ENCODE data around the gene RPS6KA2. TPM values are rescaled to one million over a fixed set of nuclear protein-coding genes. Genes with fewer than 3 reads are reported as not detected.

The RPS6KA2 gene
- total and polyA plus RNA-seq, 2 experiments from 2014 or later = 12.5 to 25.3 TPM

DNA sequence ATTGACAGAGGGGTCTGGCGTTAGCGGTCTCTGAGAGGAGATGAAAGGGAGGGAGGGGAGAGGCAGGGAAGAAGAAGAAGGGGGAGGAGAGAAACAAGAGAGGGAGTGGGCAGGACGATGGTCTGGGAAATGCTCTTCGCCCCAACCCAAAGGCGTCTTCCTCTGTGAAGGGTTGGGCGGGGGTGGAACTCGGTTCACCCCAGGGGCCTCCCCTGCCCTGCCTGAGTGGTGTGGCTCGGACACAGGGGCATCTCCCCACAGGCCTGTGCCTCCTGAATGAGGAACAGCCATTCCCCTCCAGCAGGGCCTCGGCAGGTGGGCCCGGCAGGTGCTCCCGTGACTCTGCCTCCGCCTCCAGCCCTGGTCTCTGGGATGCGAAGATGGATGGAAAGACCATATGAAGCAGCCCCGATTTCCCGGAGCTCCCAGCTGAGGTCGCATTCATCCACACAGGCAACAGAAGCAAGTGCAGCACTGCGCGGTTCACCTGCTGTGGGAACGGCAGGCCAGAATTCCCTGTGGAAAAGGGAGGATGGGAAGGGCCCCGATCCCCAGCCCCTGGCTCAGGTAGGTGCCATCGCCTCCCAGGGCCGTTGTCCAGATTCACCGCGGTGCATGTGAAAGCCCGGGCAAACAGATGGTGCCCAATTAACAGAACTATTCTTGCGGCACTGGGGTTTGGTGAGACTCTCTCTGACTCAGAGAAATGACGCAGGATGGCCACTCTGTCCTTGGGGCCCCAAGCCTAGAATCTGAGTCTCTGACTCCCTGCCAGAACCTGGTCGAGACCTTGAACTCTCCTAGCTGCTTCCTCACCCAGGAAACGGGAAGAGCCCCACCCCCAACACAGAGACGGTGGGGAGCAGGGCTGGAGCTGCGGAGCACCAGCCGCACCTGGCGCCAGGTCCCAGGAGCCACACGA is 29.4 kb upstream of the RPS6KA2 start (continued):
- TF ChIP-seq, protein P1, sequence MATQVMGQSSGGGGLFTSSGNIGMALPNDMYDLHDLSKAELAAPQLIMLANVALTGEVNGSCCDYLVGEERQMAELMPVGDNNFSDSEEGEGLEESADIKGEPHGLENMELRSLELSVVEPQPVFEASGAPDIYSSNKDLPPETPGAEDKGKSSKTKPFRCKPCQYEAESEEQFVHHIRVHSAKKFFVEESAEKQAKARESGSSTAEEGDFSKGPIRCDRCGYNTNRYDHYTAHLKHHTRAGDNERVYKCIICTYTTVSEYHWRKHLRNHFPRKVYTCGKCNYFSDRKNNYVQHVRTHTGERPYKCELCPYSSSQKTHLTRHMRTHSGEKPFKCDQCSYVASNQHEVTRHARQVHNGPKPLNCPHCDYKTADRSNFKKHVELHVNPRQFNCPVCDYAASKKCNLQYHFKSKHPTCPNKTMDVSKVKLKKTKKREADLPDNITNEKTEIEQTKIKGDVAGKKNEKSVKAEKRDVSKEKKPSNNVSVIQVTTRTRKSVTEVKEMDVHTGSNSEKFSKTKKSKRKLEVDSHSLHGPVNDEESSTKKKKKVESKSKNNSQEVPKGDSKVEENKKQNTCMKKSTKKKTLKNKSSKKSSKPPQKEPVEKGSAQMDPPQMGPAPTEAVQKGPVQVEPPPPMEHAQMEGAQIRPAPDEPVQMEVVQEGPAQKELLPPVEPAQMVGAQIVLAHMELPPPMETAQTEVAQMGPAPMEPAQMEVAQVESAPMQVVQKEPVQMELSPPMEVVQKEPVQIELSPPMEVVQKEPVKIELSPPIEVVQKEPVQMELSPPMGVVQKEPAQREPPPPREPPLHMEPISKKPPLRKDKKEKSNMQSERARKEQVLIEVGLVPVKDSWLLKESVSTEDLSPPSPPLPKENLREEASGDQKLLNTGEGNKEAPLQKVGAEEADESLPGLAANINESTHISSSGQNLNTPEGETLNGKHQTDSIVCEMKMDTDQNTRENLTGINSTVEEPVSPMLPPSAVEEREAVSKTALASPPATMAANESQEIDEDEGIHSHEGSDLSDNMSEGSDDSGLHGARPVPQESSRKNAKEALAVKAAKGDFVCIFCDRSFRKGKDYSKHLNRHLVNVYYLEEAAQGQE (IDR thresholded peaks at IDR 0.05; ENCODE audit: unreplicated experiment) = no peak

DNA sequence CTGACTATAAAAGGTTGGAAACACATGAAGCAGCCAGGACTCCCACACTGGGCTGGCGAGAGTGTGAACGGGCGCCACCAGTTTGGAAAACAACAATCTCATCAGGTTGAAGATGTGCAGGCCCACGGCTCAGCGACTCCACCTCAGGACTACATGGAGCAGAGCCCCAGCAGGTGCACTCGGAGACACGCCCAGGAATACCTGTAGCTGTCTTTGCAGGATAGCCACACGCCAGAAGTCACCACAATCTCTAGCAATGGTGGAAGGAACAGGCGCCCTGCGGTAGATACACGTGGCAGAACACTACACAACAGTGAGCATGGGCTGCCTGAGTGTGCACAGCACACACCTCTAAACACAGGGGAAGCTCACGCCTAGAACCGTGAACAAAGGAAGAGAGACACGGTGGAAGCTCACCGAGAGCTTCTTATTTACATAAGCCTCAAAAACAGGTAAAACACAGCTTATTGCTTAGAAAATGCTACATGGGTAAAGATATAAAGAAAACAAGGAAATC is 28.7 kb upstream of the RPS6KA2 start:
- Histone ChIP-seq H4K20me1 (replicated peaks; ENCODE audit: insufficient read depth) (no peaks in the 10 kb centered on the region; the same call in 1 of the 2 replicates), H3K4me3 (peak overlapping the region; percentile 50), H3K79me2 (replicated peaks; ENCODE audit: insufficient read depth) (no peaks in the 10 kb centered on the region), H3K36me3 (ENCODE audit: insufficient read depth) (no peaks in the 10 kb centered on the region), H3K4me1 (ENCODE audit: insufficient read depth) (peaks cover 10% of the 10 kb centered on the region; the same call in 1 of the 2 replicates), H3K27ac (ENCODE audit: low read depth) (no peak overlapping the region), H2AFZ (peak overlapping the region; percentile 77), H3K4me2 (peak overlapping the region; percentile 76), H3K27me3 (ENCODE audit: insufficient read depth) (no peaks in the 10 kb centered on the region), H3F3A (replicated peaks; ENCODE audit: low read depth) (no peaks in the 10 kb centered on the region), H3K9me2 (ENCODE audit: insufficient read depth) (no peaks in the 10 kb centered on the region)
- H3K9me3 Mint-ChIP-seq = no peaks in the 10 kb centered on the region
- no peak overlapping the region for H3K4me3 Mint-ChIP-seq
- no peak overlapping the region for H3K27ac Mint-ChIP-seq
- peak; percentile 42 for ATAC-seq
- no peaks in the 10 kb centered on the region for H3K36me3 Mint-ChIP-seq (ENCODE audit: low read depth)
- H3K4me1 Mint-ChIP-seq = peaks cover 11% of the 10 kb centered on the region
- peaks cover 13% of the 10 kb centered on the region for H3K27me3 Mint-ChIP-seq (ENCODE audit: insufficient read depth, low read depth, poor library complexity)
- TF ChIP-seq, protein P2, sequence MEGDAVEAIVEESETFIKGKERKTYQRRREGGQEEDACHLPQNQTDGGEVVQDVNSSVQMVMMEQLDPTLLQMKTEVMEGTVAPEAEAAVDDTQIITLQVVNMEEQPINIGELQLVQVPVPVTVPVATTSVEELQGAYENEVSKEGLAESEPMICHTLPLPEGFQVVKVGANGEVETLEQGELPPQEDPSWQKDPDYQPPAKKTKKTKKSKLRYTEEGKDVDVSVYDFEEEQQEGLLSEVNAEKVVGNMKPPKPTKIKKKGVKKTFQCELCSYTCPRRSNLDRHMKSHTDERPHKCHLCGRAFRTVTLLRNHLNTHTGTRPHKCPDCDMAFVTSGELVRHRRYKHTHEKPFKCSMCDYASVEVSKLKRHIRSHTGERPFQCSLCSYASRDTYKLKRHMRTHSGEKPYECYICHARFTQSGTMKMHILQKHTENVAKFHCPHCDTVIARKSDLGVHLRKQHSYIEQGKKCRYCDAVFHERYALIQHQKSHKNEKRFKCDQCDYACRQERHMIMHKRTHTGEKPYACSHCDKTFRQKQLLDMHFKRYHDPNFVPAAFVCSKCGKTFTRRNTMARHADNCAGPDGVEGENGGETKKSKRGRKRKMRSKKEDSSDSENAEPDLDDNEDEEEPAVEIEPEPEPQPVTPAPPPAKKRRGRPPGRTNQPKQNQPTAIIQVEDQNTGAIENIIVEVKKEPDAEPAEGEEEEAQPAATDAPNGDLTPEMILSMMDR (conservative IDR thresholded peaks at IDR 0.05; ENCODE audit: low read depth in 2 of 2) = no peak
- TF ChIP-seq EZH2 (IDR thresholded peaks at IDR 0.05; ENCODE audit: low read depth, unreplicated experiment) = no peak
- no peak for TF ChIP-seq EZH2phosphoT487 (IDR thresholded peaks at IDR 0.05; ENCODE audit: unreplicated experiment)
- no peak for TF ChIP-seq ZNF114 (CRISPR knock-in tag; IDR thresholded peaks at IDR 0.05)
- TF ChIP-seq, protein P3, sequence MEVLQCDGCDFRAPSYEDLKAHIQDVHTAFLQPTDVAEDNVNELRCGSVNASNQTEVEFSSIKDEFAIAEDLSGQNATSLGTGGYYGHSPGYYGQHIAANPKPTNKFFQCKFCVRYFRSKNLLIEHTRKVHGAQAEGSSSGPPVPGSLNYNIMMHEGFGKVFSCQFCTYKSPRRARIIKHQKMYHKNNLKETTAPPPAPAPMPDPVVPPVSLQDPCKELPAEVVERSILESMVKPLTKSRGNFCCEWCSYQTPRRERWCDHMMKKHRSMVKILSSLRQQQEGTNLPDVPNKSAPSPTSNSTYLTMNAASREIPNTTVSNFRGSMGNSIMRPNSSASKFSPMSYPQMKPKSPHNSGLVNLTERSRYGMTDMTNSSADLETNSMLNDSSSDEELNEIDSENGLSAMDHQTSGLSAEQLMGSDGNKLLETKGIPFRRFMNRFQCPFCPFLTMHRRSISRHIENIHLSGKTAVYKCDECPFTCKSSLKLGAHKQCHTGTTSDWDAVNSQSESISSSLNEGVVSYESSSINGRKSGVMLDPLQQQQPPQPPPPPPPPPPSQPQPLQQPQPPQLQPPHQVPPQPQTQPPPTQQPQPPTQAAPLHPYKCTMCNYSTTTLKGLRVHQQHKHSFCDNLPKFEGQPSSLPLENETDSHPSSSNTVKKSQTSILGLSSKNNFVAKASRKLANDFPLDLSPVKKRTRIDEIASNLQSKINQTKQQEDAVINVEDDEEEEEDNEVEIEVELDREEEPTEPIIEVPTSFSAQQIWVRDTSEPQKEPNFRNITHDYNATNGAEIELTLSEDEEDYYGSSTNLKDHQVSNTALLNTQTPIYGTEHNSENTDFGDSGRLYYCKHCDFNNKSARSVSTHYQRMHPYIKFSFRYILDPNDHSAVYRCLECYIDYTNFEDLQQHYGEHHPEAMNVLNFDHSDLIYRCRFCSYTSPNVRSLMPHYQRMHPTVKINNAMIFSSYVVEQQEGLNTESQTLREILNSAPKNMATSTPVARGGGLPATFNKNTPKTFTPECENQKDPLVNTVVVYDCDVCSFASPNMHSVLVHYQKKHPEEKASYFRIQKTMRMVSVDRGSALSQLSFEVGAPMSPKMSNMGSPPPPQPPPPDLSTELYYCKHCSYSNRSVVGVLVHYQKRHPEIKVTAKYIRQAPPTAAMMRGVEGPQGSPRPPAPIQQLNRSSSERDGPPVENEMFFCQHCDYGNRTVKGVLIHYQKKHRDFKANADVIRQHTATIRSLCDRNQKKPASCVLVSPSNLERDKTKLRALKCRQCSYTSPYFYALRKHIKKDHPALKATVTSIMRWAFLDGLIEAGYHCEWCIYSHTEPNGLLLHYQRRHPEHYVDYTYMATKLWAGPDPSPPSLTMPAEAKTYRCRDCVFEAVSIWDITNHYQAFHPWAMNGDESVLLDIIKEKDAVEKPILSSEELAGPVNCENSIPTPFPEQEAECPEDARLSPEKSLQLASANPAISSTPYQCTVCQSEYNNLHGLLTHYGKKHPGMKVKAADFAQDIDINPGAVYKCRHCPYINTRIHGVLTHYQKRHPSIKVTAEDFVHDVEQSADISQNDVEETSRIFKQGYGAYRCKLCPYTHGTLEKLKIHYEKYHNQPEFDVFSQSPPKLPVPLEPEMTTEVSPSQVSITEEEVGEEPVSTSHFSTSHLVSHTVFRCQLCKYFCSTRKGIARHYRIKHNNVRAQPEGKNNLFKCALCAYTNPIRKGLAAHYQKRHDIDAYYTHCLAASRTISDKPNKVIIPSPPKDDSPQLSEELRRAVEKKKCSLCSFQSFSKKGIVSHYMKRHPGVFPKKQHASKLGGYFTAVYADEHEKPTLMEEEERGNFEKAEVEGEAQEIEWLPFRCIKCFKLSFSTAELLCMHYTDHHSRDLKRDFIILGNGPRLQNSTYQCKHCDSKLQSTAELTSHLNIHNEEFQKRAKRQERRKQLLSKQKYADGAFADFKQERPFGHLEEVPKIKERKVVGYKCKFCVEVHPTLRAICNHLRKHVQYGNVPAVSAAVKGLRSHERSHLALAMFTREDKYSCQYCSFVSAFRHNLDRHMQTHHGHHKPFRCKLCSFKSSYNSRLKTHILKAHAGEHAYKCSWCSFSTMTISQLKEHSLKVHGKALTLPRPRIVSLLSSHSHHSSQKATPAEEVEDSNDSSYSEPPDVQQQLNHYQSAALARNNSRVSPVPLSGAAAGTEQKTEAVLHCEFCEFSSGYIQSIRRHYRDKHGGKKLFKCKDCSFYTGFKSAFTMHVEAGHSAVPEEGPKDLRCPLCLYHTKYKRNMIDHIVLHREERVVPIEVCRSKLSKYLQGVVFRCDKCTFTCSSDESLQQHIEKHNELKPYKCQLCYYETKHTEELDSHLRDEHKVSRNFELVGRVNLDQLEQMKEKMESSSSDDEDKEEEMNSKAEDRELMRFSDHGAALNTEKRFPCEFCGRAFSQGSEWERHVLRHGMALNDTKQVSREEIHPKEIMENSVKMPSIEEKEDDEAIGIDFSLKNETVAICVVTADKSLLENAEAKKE (CRISPR knock-in tag; IDR thresholded peaks at IDR 0.05) = no peak
- DNase-seq (ENCODE audit: low spot score) = no peak
